GM12891 (cell line): ENCODE data around the gene EDNRB.

ENCODE experiments used
- POLR2A ChIP-seq: IDR thresholded peaks from 2 replicates; pipeline ENCODE4 v1.6.1; 2011; ENCODE audit warnings: low read depth, low read length, control low read depth
- POLR2AphosphoS5 ChIP-seq: IDR thresholded peaks from 2 replicates; pipeline ENCODE4 v1.6.1; 2011; ENCODE audit warnings: low read depth, low read length, control low read depth
- POU2F2 ChIP-seq: IDR thresholded peaks from 2 replicates; pipeline ENCODE4 v1.6.1; 2011; ENCODE audit warnings: low read depth, mild to moderate bottlenecking, control low read depth, low read length, moderate library complexity
- SPI1 ChIP-seq: IDR thresholded peaks from 2 replicates; pipeline ENCODE4 v1.6.1; 2011; ENCODE audit warnings: low read depth, low read length, control low read depth
- TAF1 ChIP-seq: IDR thresholded peaks from 2 replicates; pipeline ENCODE4 v1.6.1; 2011; ENCODE audit warnings: low read depth, low read length, control low read depth

DNA sequence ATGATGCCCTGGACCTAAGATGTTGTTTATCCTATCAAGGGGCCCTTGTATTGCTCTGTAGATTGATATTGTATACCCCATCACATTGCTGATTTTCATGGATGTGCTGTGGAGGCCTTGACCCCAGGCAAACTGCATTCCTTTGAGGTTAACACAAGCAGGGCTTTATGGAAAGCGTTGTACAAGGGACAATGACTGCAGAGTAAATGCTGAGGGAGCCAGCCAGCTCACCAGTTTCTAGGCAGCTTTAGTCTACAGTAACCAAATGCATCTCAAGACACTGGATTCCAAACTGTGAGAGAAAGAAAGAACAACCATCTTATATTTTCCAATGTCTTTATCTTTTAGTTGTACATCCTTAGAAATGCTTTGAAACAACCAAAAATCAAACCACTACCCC lies 34.1 kb upstream of the EDNRB start:
- TF ChIP-seq POLR2A (no peak), TAF1 (no peak), POLR2AphosphoS5 (no peak), POU2F2 (no peak), SPI1 (no peak)
